Measurements from ENCODE around the gene LTC4S.
"Not testable (repeated sequence)": the region's sequence is repeated elsewhere in the genome, so short reads cannot be mapped to it uniquely, and the experiment has no call there.

The LTC4S gene

GRCh38 chr5:179778591-179778990 lies 15.2 kb upstream of the LTC4S start:
- FAIRE-seq: no peak
- no peak for DNase-seq (ENCODE audit: insufficient read length, low spot score)
- no peak for TF ChIP-seq POLR2A (IDR thresholded peaks at IDR 0.05; ENCODE audit: low read depth, low read length)

DNA sequence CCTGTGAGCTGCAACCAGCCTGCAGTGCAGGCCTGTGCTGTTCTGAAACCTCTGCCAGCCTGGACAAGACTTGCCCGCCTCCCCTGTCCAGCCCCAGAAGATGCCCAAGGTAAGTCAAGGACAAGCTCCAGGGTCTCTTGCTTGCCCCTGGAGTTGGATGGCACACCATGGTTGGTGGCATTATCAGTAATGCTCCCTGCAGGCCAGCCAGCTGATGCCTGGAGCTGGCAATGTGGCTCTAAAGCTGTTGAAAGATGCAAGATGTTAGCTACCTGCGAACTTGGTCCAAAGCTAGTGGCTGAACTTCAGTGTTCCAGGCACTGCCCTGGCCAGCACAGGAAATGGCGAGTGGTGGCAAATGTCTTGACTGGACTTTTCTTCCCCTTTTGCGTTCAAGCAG lies 14.0 kb upstream of the LTC4S start:
- DNase-seq (ENCODE audit: insufficient read length, low spot score) (no peak), FAIRE-seq (no peak)

DNA sequence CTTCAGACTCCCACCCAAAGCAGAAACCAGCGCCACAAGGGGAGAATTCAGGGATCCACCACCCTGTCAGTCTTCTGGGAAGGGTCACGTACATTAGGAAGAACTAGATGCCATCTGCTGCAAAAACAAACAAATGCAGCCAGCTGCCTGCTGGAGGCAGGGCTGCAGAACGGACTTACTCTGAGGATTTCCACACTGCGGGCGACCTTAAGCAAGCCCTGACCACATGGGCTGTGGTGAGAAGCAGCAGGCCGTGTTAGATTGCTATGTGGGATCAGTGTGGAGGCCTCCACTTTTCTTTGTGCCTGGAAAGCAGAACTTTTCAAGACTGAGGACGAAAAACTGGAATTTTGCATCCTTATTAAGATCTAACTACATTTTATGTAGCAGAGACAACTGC lies 13.4 kb upstream of the LTC4S start:
- FAIRE-seq (no peak), DNase-seq (ENCODE audit: insufficient read length, low spot score) (no peak)
- no peak for TF ChIP-seq POLR2A (IDR thresholded peaks at IDR 0.05; ENCODE audit: low read depth, low read length)

More for the DNA sequence above, 14.0 kb upstream of the LTC4S start:
- no peak for TF ChIP-seq POLR2A (IDR thresholded peaks at IDR 0.05; ENCODE audit: low read depth, low read length)

- TF ChIP-seq POLR2A (IDR thresholded peaks at IDR 0.05; ENCODE audit: low read depth, low read length): no peak
- FAIRE-seq (no peak), DNase-seq (ENCODE audit: insufficient read length, low spot score) (no peak)
These were observed 11.9 kb upstream of the LTC4S start for GRCh38 chr5:179781846-179782245.

GRCh38 chr5:179783128-179783527 lies 10.7 kb upstream of the LTC4S start:
- FAIRE-seq: no peak
- no peak for DNase-seq (ENCODE audit: insufficient read length, low spot score)
- TF ChIP-seq POLR2A (IDR thresholded peaks at IDR 0.05; ENCODE audit: low read depth, low read length): no peak

GRCh38 chr5:179786861-179787260 lies 6.9 kb upstream of the LTC4S start:
- FAIRE-seq: no peak

GRCh38 chr5:179788193-179788854 lies 5.5 kb upstream of the LTC4S start:
- DNase-seq (ENCODE audit: insufficient read length, low spot score): no peak
- FAIRE-seq: no peak
- TF ChIP-seq POLR2A (IDR thresholded peaks at IDR 0.05; ENCODE audit: low read depth, low read length): no peak

More at GRCh38 chr5:179786861-179787260, 6.9 kb upstream of the LTC4S start:
- DNase-seq (ENCODE audit: insufficient read length, low spot score): no peak
- no peak for TF ChIP-seq POLR2A (IDR thresholded peaks at IDR 0.05; ENCODE audit: low read depth, low read length)

DNA sequence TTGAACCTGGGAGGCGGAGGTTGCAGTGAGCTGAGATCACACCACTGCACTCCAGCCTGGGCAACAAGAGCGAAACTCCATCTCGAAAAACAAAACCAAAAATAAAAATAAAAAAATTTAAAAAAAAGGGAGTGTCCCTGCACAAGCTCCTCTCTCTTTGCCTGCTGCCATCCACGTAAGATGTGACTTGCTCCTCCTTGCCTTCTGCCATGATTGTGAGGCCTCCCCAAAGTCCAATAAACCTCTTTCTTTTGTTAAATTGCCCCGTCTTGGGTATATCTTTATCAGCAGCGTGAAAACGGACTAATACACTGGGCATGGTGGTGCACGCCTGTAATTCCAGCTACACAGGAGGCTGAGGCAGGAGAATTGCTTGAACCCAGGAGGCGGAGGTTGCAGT lies 4.5 kb upstream of the LTC4S start:
- FAIRE-seq; DNase-seq (ENCODE audit: insufficient read length, low spot score): not testable (repeated sequence)

- no peak for TF ChIP-seq POLR2A (IDR thresholded peaks at IDR 0.05; ENCODE audit: low read depth, low read length)
- FAIRE-seq: no peak
- DNase-seq (ENCODE audit: insufficient read length, low spot score): no peak
These were observed 1.7 kb upstream of the LTC4S start for GRCh38 chr5:179791881-179792611.

DNA sequence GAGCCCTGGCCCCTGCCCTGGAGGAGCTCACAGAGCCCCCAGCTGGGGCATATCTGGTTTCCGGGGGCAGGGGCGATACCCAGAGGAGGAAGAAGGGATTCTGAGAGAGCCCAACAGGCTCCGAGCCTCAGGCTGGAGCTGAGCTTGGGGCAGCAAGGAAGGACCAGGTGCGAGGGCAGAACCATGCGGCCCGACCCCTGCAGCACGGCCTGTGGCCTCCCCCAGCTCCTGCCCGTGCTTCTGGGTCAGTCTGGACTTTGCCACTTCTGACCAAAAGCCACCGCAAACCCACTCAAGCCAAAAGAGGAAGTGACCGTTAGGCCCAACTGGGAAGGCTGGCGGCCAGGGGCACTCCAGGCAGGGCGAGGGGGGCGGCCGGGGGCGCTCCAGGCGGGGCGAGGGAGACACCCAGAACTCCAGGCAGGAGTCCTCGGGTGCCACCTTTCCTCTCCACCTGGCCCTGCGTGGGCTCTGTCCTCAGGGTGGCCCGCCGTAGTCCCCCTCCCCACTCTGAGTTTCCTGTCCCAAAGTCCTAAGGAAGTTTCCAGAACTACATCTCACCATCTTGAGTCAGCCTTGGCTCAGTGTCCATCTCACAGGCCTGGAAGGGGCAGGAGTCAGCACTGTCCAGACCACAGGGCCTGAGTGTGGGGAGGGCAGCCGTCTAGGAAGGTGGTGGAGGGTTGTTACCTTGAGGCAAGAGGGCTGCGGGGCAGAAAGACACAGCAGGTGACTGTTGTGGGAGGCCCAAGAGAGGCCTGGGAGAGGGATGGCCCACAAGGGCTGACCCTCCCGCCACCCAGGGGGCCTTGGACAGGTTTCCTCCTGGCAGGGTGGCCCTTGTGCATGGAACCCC lies 946 bp upstream of the LTC4S start:
- TF ChIP-seq POLR2A (IDR thresholded peaks at IDR 0.05; ENCODE audit: low read depth, low read length): no peak
- no peak for DNase-seq (ENCODE audit: insufficient read length, low spot score)
- no peak for FAIRE-seq

DNA sequence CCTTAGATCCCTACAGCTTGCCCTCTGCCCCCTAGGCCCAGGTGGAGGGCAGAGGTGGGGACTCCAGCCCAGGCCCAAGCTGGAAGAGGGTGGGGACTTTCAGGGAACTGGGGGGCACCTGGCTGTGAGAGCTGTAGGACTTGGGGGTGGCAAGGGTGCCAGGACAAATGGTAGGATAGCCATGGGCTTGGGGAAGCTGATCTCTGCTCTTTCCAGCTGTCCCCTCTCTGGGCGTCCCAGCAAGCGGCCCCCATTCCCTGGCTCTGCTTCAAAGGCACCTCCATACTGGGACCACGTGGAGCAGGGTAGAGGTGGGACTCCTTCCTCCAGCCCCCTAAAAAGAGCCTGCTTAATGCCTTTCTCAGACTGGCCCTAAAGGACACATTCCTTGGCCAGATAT lies 385 bp downstream of the LTC4S start:
- DNase-seq (ENCODE audit: insufficient read length, low spot score): no peak
- FAIRE-seq: no peak
- no peak for TF ChIP-seq POLR2A (IDR thresholded peaks at IDR 0.05; ENCODE audit: low read depth, low read length)

GRCh38 chr5:179794575-179794974 lies 789 bp downstream of the LTC4S start:
- TF ChIP-seq POLR2A (IDR thresholded peaks at IDR 0.05; ENCODE audit: low read depth, low read length): 0 out of 2 replicates have a peak, but pooled peaks have one; percentile 4
- DNase-seq (ENCODE audit: insufficient read length, low spot score) (no peak), FAIRE-seq (no peak)

GRCh38 chr5:179795049-179795862 lies 1.5 kb downstream of the LTC4S start:
- DNase-seq (ENCODE audit: insufficient read length, low spot score) (no peak), FAIRE-seq (no peak)
- no peak for TF ChIP-seq POLR2A (IDR thresholded peaks at IDR 0.05; ENCODE audit: low read depth, low read length)
